ENCODE data around the gene APOBEC3F.
"Not testable (repeated sequence)": the region's sequence is repeated elsewhere in the genome, so short reads cannot be mapped to it uniquely, and the experiment has no call there.

The APOBEC3F gene

DNA sequence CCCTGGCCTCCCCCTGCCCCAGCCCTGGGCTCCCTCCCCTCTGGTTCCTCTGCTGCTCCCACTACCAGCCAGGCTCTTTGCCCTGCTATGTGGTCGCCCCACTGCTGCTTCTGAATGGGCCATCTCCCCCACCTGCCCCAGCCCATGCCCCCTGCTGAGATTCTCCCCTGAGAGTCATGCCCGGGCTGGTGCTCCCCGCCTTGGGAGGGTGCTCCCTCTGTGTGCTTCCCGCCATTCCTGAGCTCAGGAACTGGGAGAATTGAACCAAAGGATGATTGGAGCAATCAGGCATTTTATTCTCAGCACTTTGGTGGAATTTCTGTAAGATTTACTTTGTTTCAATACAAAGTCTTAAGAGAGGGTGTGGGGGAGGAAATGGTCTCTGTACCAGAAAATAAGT lies 12.9 kb upstream of the APOBEC3F start:
- no peak for DNase-seq (ENCODE audit: low spot score)

DNA sequence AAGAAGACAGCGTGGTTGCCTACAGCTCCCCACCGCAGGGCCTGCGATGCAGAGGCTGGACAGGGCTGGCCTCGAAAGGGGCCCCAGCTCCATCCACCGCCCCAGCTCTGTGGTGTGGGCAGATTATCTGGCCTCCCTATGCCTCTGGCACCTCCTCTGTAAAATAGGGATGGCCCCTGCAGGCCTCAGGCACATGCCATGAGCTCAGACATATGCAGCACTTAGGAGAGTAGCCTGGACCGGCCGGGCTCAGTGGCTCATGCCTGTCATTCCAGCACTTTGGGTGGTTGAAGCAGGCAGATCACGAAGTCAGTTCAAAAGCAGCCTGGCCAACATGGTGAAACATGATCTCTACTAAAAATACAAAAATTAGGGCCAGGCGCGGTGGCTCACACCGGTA lies 12.4 kb upstream of the APOBEC3F start:
- no peak for DNase-seq (ENCODE audit: low spot score)

DNA sequence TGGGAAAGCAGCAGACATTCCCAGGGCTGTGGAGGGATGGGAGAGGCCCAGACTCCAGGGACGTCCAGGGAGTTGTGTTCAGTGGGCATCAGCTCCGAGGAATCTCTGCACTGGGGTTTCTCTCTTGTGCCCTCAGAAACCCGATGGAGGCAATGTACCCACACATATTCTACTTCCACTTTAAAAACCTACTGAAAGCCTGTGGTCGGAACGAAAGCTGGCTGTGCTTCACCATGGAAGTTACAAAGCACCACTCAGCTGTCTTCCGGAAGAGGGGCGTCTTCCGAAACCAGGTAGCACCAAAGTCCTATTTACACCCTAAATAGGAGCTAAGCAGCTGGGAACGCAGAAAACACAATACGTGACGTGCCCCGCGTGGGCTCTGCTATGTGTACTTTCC lies 11.4 kb upstream of the APOBEC3F start:
- no peak for DNase-seq (ENCODE audit: low spot score)

DNA sequence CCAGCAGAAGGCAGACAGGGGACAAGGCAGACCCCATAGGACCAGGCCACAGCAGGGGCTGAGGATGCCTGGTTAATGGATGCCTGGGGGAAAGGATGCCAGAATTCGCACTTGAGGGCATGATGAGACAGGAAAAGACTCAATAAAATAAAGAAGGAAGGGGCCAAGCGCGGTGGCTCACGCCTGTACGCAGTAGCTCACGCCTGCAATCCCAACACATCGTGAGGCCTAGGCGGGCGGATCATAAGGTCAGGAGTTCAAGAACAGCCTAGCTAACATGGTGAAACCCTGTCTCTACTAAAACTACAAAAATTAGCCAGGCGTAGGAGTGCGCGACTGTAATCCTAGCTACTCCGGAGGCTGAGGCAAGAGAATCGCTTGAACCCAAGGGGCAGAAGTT lies 10.0 kb upstream of the APOBEC3F start:
- no peak for DNase-seq (ENCODE audit: low spot score)

DNA sequence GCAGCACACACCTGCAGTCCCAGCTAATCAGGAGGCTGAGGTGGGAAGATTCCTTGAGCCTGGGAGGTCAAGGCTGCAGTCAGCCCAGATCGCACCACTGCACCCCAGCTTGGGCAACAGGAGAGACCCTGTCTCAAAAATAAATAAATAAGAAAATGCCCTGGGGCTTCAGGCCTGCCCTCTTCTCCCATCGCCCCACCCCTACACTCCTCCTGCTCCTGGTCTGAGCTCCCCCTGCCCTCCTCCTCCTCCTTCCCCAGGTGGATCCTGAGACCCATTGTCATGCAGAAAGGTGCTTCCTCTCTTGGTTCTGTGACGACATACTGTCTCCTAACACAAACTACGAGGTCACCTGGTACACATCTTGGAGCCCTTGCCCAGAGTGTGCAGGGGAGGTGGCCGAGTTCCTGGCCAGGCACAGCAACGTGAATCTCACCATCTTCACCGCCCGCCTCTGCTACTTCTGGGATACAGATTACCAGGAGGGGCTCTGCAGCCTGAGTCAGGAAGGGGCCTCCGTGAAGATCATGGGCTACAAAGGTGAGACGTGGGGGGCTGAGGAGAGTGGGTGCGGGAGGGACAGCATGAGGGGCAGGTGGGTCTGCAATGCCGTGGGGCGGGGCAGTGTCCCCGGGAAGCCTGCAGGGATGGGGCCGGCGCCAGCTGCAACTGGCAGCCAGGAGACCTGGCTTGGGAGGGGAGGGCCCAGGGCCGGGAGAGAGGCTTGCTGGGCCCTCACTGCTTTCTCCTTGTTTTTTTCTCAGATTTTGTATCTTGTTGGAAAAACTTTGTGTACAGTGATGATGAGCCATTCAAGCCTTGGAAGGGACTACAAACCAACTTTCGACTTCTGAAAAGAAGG lies 9.0 kb upstream of the APOBEC3F start:
- not testable (repeated sequence) for DNase-seq (ENCODE audit: low spot score)

DNA sequence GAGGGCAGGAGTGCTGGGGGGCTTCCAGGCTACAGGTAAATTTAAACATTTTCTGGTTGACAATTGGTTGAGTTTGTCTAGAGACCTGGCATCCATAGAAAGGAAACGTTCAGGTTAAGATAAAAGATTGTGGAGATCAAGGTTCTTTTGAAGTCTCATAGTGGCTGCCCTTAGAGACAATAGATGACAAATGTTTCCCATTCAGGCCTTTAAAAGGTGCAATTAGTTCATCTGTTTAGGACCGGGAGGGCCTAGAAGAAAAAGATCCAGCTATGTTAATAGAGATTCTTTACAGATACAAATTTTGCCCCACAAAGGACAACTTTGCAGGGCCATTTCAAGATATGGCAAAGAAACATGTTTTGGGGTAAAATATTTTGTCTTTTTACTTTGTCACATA lies 3.6 kb upstream of the APOBEC3F start:
- DNase-seq (ENCODE audit: low spot score), result not testable (repeated sequence)

DNA sequence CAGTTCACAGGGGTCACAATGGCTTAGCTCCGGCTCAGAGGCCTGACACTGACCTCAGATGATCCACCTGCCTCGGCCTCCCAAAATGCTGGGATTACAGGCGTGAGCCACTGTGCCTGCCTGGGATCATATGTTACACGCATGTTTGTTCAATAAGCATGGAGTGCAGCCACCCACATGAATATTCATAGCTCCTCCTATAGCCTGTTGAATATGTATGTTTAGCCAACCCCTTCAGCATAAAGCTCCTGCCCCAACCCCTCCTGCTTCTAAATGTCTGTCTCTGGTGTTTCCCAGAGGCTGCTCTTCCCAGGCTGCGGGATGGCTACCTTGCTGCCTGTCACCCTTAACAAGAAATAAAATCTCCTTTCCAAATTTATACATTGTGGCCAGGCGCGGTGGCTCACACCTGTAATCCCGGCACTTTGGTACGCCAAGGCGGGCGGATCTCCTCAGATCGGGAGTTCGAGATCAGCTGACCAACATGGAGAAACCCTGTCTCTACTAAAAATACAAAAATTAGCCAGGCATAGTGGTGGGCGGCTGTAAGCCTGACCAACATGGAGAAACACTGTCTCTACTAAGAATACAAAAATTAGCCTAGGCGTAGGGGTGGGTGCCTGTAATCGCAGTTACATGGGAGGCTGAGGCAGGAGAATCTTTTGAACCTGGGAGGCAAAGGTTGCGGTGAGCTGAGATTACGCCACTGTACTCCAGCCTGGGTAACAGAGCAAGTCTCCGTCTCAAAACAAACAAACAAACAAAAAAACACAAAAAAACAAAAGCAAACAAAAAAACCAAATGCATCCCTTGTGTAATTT lies 1.1 kb upstream of the APOBEC3F start:
- no peak for DNase-seq (ENCODE audit: low spot score)

DNA sequence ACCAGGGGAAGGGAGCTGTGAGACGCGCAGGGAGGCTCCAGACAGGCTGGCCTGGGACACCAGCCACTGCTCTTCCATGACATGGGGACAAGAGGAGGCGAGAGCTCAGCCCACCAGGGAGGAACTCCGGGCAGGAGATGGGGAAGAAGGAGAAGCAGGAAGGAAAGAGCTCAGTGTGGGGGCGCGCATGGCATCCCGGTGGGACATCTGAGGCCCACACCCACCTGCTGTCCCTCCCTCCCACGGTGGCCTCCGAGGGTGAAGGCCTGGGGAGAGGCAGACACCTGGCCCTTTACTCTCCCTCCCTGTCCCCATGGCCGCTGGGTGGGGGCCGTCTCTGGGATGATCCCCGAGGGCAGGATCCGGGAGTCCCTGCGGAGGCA lies 518 bp upstream of the APOBEC3F start:
- DNase-seq (ENCODE audit: low spot score), result not testable (repeated sequence)

DNA sequence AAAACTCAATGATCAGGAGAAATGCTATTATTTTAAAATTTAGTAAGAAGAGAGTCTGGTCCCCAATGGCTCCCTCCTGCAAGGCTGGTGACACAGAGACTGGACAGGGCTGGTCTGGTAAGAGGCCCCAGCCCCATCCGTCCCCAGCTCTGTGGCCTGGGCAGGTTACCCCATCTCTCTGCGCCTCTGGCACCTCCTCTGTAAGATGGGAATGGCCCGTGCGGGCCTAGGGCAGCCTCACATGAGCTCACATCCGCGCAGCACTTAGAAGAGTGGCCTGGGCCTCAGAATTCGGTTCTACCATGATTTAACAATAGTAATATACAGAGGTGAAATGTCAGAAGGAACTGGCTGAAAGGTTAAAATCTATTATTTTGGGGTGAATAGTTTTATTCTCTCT lies 1.2 kb downstream of the APOBEC3F start:
- no peak for DNase-seq (ENCODE audit: low spot score)

DNA sequence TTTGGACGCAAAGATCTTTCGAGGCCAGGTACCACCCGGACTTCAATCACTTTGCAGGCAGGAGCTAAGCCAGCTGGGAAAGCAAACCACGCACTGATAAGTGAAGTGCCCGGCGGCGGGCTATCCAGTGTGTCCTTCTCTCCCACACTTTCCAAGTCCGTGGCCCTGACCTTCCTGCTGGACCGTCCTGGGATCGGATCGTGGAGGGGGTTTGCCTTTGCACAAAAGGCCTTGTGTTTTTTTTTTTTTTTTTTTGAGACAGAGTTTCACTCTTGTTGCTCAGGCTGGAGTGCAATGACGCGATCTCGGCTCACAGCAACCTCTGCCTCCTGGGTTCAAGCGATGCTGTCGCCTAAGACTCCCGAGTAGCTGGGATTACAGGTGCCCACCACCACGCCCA lies 2.4 kb downstream of the APOBEC3F start:
- not testable (repeated sequence) for DNase-seq (ENCODE audit: low spot score)

DNA sequence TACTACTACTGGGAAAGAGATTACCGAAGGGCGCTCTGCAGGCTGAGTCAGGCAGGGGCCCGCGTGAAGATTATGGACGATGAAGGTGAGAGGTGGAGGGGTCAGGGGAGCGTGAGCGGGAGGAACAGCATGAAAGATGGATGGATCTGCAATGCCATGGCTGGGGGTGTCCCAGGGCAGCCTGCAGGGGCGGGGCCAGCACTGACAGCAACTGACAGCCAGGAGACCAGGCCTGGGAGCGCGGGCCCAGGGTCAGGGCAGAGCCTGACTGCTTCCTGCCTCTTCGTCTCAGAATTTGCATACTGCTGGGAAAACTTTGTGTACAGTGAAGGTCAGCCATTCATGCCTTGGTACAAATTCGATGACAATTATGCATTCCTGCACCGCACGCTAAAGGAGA lies 4.5 kb downstream of the APOBEC3F start:
- DNase-seq (ENCODE audit: low spot score), result not testable (repeated sequence)

DNA sequence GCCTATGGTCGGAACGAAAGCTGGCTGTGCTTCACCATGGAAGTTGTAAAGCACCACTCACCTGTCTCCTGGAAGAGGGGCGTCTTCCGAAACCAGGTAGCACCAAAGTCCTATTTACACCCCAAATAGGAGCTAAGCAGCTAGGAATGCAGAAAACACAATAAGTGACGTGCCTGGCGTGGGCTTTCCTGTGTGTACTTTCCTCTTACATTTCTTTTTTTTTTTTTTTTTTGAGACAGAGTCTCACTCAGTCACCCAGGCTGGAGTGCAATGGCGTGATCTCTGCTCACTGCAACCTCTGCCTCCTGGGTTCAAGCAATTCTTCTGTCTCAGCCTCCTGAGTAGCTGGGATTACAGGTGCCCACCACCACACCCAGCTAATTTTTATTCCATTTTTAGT lies 8.8 kb downstream of the APOBEC3F start:
- not testable (repeated sequence) for DNase-seq (ENCODE audit: low spot score)

DNA sequence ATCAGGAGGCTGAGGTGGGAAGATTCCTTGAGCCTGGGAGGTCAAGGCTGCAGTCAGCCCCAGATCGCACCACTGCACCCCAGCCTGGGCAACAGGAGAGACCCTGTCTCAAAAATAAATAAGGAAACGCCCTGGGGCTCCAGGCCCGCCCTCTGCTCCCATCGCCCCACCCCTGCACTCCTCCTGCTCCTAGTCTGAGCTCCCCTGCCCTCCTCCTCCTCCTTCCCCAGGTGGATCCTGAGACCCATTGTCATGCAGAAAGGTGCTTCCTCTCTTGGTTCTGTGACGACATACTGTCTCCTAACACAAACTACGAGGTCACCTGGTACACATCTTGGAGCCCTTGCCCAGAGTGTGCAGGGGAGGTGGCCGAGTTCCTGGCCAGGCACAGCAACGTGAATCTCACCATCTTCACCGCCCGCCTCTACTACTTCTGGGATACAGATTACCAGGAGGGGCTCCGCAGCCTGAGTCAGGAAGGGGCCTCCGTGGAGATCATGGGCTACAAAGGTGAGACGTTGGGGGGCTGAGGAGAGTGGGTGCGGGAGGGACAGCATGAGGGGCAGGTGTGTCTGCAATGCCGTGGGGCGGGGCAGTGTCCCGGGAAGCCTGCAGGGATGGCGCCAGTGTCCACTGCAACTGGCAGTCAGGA lies 11.3 kb downstream of the APOBEC3F start:
- not testable (repeated sequence) for DNase-seq (ENCODE audit: low spot score)

DNA sequence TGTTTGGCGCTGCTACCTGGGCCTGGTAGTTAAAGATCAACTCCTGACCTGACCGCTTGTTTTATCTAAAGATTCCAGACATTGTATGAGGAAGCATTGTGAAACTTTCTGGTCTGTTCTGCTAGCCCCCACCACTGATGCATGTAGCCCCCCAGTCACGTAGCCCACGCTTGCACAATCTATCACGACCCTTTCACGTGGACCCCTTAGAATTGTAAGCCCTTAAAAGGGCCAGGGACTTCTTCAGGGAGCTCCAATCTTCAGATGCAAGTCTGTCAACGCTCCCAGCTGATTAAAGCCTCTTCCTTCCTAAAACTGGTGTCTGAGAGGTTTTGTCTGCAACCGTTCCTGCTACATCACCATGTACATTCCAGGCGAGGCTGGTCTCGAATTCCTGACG lies 15.0 kb downstream of the APOBEC3F start:
- no peak for DNase-seq (ENCODE audit: low spot score)

DNA sequence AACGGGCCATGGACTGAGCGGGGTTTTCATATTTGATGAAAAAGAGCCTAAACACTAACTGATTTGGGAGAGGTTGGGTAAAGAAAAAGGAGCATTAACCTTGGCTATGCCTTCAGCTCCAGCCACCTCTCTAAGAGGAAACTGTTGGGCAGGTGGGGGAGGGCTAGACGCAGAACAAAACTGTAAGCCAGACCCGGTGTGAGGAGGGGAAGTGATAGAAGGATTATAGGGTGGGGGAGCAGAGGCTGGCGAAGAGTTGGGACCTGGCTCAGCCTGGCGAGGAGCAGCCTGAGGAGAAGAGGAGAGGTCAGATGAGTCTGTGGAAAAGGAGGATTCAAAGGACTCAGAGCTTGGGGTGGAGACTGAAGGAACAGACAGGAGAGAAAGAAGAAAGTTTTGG lies 20.6 kb downstream of the APOBEC3F start:
- DNase-seq (ENCODE audit: low spot score), result not testable (repeated sequence)

DNA sequence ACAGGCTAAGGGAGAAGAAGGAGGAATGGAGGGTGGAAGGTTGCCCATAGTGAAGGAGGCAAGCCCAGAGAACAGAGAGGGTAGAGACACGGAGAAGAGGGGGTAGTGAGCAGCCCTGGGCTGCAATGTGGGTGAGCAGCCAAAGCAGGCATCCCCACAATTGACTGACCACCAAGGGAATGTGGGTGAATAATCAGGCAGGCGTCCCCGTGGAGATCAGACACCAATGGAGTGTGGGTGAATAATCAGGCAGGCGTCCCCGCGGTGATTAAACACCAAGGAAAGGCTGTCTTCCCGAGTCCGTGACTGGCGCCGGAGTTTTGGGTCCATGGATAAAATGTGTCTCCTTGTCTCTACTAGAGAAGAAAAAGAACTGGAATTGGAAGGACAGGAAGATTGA lies 21.3 kb downstream of the APOBEC3F start:
- not testable (repeated sequence) for DNase-seq (ENCODE audit: low spot score)

DNA sequence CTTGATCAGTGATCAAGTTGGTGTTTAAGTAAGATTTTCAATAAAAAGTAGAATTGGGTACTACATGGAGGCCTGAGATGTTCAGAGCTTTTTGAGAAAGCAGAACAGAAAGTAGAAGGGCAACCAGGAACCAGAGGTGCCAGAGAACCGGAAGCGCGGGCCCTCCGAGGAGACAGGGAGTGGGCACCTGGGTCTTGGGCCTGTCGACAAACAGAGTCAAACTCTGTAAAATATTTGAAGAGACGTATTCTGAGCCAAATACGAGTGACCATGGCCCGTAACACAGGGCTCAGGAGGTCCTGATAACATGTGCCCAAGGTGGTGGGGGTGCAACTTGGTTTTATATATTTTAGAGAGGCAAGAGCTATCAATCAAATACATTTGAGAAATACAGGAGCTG lies 23.2 kb downstream of the APOBEC3F start:
- DNase-seq (ENCODE audit: low spot score), result not testable (repeated sequence)

DNA sequence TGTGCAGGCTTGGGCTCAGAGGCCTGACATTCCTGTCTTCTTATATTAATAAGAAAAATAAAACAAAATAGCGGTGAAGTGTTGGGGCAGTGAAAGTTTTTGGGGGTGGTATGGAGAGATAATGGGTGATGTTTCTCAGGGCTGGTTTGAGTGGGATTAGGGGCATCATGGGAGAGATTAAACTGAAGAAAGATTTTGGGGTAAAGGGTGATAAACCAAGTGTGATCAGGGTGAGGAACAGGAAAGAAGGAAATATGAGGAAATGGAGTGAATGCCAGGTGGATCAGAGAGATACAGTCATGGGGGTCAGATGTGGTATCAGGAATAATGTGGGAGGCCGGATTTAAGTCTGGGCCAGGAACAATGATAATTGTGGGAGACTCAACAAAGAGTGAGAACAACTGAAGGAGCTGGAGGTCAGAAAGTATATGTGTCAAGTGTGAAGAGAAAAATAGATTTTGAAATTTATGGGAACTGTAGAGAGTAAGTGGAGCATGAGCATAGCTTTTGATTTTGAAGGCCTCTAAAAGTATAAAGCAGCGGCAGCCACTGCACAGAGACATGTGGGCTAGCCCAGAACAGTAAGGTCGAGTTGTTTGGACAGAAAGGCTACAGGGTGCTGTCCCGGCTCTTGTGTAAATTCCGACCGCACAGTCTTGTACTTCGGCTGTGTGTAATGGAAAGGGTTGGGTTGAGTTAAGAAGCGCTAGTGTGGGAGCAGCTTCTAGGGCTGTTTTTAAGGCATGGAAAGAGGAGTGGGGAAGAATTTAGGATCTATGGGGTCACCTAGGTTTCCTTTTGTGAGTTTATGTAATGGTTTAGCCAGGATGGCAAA lies 26.0 kb downstream of the APOBEC3F start:
- DNase-seq (ENCODE audit: low spot score), result not testable (repeated sequence)

DNA sequence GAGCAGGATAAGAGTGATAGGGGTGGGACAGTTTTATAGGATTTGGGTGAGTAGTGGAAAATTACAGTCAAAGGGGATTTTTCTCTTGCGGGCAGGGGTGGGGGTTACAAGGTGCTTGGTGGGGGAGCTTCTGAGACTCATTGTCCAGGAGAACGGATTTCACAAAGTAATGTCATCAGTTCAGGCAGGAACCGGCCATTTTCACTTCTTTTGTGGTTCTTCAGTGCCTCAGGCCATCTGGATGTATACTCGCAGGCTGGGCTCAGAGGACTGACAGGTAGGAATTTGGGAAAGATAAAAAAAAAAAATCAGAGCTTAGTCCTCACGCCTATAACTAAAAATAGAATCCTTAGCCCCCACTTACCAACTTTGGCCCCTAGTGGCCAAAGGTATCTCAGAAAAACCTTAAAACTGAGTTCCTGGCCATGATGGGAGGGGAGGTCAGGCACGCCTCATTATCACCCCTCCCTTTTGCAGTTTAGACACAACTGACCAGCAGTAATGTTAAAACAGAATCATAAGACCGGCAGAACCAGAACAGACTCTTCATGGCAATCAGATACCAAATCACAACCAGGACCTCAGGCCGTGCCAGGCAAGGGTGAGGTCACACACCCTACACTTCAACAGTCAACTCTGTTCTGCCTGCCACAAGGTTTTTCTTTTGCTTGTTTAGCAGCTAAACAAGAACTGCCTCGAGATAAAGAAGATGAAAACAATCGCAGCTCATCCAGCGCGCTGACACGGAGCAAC lies 27.5 kb downstream of the APOBEC3F start:
- DNase-seq (ENCODE audit: low spot score), result no peak

DNA sequence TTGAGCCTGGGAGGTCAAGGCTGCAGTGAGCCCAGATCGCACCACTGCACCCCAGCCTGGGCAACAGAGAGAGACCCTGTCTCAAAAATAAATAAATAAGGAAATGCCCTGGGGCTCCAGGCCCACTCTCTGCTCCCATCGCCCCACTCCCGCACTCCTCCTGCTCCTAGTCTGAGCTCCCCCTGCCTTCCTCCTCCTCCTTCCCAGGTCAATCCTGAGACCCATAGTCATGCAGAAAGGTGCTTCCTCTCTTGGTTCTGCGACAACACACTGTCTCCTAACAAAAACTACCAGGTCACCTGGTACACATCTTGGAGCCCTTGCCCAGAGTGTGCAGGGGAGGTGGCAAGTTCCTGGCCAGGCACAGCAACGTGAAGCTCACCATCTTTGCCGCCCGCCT lies 29.5 kb downstream of the APOBEC3F start:
- DNase-seq (ENCODE audit: low spot score), result no peak

DNA sequence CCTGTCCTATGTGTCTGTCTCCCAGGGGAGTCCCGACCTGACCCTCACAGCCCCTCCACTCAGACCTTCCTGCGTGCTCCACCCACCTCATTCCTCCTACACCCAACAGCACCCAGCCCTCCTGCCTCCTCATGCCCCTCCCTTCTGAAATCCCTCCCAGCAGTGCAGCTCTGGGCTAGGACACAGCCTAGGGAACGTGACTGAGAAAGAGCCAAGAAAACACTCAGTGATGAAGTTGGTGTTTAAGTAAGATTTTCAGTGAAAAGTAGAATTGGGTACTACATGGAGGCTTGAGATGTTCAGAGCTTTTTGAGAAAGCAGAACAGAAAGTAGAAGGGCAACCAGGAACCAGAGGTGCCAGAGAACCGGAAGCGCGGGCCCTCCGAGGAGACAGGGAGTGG lies 31.9 kb downstream of the APOBEC3F start:
- not testable (repeated sequence) for DNase-seq (ENCODE audit: low spot score)
